Mammary epithelial cell (primary cell): ENCODE data around the gene ZNF646.

ENCODE experiments used
- EZH2 ChIP-seq: IDR thresholded peaks from 2 replicates; pipeline ENCODE4 v1.6.1; 2012; ENCODE audit warnings: low read length, inconsistent platforms, borderline replicate concordance
- TF ChIP-seq, protein P1 (sequence below), 2 donors: IDR thresholded peaks in 1 of 2; conservative IDR thresholded peaks in 1 of 2; 2 replicates each; pipeline ENCODE4 v1.5.1; 2011 to 2012; ENCODE audit warnings: inconsistent platforms in 2 of 2, low read length in 2 of 2, mild to moderate bottlenecking in 2 of 2, control low read depth in 1 of 2, low read depth in 1 of 2; ENCODE audit not compliant: insufficient read depth in 1 of 2; ENCODE audit errors: extremely low read depth in 1 of 2

DNA sequence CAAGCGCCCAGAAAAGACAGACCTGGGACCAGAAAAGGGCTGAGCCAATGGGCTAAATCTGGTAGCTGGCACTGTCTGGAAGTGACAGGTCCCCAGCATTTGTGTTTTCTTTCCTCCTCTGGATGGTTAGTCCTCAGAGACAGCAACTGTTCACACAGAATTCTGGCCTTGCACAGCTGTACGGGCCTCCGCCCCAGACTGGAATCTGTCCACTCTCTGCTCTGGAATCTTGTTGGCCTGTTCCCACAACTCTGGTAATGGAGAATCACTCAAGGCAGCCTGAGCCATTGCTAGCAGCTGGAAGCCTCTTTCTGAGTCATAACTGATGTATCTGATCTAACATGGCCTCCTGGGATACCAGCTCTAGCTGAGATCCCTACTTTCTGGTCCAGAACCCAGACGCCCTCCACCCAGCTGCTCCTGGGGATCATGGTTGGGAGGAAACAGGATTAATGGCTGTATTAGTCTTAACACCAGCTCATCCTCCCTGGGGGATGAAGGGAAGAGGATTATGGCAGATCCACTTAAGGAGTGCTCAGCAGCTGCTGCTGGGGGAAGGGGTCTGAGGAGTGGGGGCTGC, 9.2 kb upstream of the ZNF646 start:
- TF ChIP-seq, protein P1, sequence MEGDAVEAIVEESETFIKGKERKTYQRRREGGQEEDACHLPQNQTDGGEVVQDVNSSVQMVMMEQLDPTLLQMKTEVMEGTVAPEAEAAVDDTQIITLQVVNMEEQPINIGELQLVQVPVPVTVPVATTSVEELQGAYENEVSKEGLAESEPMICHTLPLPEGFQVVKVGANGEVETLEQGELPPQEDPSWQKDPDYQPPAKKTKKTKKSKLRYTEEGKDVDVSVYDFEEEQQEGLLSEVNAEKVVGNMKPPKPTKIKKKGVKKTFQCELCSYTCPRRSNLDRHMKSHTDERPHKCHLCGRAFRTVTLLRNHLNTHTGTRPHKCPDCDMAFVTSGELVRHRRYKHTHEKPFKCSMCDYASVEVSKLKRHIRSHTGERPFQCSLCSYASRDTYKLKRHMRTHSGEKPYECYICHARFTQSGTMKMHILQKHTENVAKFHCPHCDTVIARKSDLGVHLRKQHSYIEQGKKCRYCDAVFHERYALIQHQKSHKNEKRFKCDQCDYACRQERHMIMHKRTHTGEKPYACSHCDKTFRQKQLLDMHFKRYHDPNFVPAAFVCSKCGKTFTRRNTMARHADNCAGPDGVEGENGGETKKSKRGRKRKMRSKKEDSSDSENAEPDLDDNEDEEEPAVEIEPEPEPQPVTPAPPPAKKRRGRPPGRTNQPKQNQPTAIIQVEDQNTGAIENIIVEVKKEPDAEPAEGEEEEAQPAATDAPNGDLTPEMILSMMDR (conservative IDR thresholded peaks at IDR 0.05 in 1 of 2, IDR thresholded peaks at IDR 0.05 in 1 of 2; ENCODE audit: extremely low read depth in 1 of 2, insufficient read depth in 1 of 2, low read depth in 1 of 2, low read length in 2 of 2) = no peak
- TF ChIP-seq EZH2 = no peak
